Lower leg skin (tissue), 3 donors: ENCODE results near the gene MAP1B.

ENCODE experiments used
- POLR2A ChIP-seq, 2 donors: fragments of 450-650 bp; IDR thresholded peaks; one replicate each; pipeline ENCODE4 v1.6.1; 2016 to 2017; ENCODE audit warnings: antibody characterized with exemption in 2 of 2, mild to moderate bottlenecking in 1 of 2, moderate library complexity in 1 of 2
- TF ChIP-seq, protein P1 (sequence below), 3 donors: fragments of 450-650 bp; IDR thresholded peaks; one replicate each; pipeline ENCODE4 v1.5.1; 2016; ENCODE audit warnings: antibody characterized with exemption in 3 of 3, mild to moderate bottlenecking in 3 of 3, moderate library complexity in 2 of 3

DNA sequence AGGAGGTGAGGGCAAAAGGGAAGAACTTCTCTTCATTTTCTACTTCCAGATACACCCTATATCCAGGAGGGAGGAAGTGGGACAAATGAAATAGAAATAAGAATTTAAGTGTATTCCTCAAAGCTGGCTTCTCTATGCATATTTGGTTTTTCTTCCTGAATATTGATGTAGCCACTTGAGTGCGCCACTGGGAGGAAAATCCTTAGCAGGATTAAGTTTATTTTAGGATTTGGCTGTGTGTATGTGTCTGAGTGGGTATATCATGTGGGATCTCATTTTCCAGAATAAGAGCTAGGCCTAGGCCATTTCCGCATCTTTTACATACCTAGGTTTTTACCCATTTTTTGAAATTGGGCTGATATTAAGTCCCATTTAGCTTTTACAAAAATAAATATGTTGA, 42.5 kb downstream of the MAP1B start:
- no peak for TF ChIP-seq POLR2A (IDR thresholded peaks at IDR 0.05)
- TF ChIP-seq, protein P1, sequence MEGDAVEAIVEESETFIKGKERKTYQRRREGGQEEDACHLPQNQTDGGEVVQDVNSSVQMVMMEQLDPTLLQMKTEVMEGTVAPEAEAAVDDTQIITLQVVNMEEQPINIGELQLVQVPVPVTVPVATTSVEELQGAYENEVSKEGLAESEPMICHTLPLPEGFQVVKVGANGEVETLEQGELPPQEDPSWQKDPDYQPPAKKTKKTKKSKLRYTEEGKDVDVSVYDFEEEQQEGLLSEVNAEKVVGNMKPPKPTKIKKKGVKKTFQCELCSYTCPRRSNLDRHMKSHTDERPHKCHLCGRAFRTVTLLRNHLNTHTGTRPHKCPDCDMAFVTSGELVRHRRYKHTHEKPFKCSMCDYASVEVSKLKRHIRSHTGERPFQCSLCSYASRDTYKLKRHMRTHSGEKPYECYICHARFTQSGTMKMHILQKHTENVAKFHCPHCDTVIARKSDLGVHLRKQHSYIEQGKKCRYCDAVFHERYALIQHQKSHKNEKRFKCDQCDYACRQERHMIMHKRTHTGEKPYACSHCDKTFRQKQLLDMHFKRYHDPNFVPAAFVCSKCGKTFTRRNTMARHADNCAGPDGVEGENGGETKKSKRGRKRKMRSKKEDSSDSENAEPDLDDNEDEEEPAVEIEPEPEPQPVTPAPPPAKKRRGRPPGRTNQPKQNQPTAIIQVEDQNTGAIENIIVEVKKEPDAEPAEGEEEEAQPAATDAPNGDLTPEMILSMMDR (IDR thresholded peaks at IDR 0.05): no peak
